Right lobe of liver (tissue), 6 donors: ENCODE results near the gene STK38L. TPM values are rescaled to one million over a fixed set of nuclear protein-coding genes. Genes with fewer than 3 reads are reported as not detected.

ENCODE experiments used
- ATAC-seq, 4 donors: fragments of 200-7000 bp; cut with Tn5 transposase; one replicate each; pipeline ENCODE4 v1.9.1; 2020; ENCODE audit warnings: mild to moderate bottlenecking in 4 of 4, moderate library complexity in 4 of 4
- DNase-seq, 3 donors: peaks; one replicate each; pipeline ENCODE4 v3.0.0-alpha.2; 2020
- H3K27ac ChIP-seq, 3 donors: fragments of 200-600 bp; one replicate each; pipeline ENCODE4 v1.8.0; 2022
- H3K27me3 ChIP-seq, 2 donors: fragments of 200-600 bp; one replicate each; pipeline ENCODE4 v1.8.0; 2022
- H3K36me3 ChIP-seq, 4 donors: fragments of 200-600 bp; sonication (generic) in 1 of 4; one replicate each; pipeline versions ENCODE4 v1.5.1 to v1.8.0; 2017 to 2022; ENCODE audit warnings: control low read depth in 1 of 4
- H3K4me1 ChIP-seq, 4 donors: fragments of 200-600 bp; sonication (generic) in 1 of 4; one replicate each; pipeline versions ENCODE4 v1.5.1 to v1.8.0; 2017 to 2022; ENCODE audit warnings: control low read depth in 1 of 4
- H3K4me3 ChIP-seq, 3 donors: fragments of 200-600 bp; one replicate each; pipeline ENCODE4 v1.8.0; 2022
- H3K9me3 ChIP-seq, 4 donors: fragments of 200-600 bp; sonication (generic) in 1 of 4; one replicate each; pipeline versions ENCODE4 v1.5.1 to v1.8.0; 2017 to 2022; ENCODE audit warnings: control low read depth in 1 of 4
- CTCF ChIP-seq, 4 donors: fragments of 200-600 bp in 3 of 4; fragments of 450-650 bp in 1 of 4; IDR thresholded peaks; one replicate each; pipeline versions ENCODE4 v1.5.1 to v1.8.0; 2016 to 2022; ENCODE audit warnings: antibody characterized with exemption in 4 of 4, mild to moderate bottlenecking in 2 of 4
- POLR2A ChIP-seq: fragments of 450-650 bp; IDR thresholded peaks from one replicate; pipeline ENCODE4 v1.6.1; 2017; ENCODE audit warnings: antibody characterized with exemption, mild to moderate bottlenecking
- WGBS: methylation state at CpG from one replicate; pipeline ENCODE4 v1.1.6; 2018; ENCODE audit warnings: low coverage, low lambda C conversion rate; ENCODE audit not compliant: insufficient coverage; ENCODE audit errors: missing lambda C conversion rate; 5-methylcytosine and 5-hydroxymethylcytosine counted together
- intact Hi-C, 2 donors: fragments of 100-400 bp; cut with DNase I; formaldehyde crosslinking; loops; one replicate each; pipeline versions ENCODE4 v1.11.2 to v1.14.1; 2022
- total RNA-seq, 6 experiments: library from RNA; depleted of rRNA in 2 of 6; stranded (reverse); fragments of >200 nt in 2 of 6; fragmentation: NEBNext Ultra II Directional in 3 of 6; extraction: Animal tissue kit (Norgen Biotek cat#: 25700) in 3 of 6; gene quantifications; one replicate each; pipeline versions ENCODE4 v1.1.0 to v1.2.4, GENCODE V29; 2016 to 2023
- donor health status: DM: no; HTN: yes; CAD: no.
- donor health status: DM: no; HTN: no; CAD: no.
- donor health status: DM: no; HTN: no; CAD: no.
- donor health status: DM: no; HTN: yes; CAD: no.
- donor health status: DM: no; HTN: yes; CAD: no.

Gene STK38L
- total RNA-seq, 6 experiments from 2014 or later = 6.0 to 18.1 (median 7.3) TPM

- DNase-seq (no peak), ATAC-seq (peak; percentile 20 to 37 (median 22))
- no peak overlapping the region for H3K4me3 ChIP-seq
- peaks cover 0 to 24% (median 3%) of the 10 kb centered on the region in 4 donors for H3K4me1 ChIP-seq
- intact Hi-C loops = no loop called here
- H3K36me3 ChIP-seq = no peaks in the 10 kb centered on the region
- TF ChIP-seq POLR2A (no peak), CTCF (IDR thresholded peaks at IDR 0.05) (no peak)
- no peaks in the 10 kb centered on the region for H3K9me3 ChIP-seq
- H3K27ac ChIP-seq = peak overlapping the region in 2 of 3 donors; percentile 6 to 44
- H3K27me3 ChIP-seq = no peaks in the 10 kb centered on the region
- WGBS = 55% methylated on average over 1 of the region's 1 CpG
These were observed 93.3 kb downstream of the STK38L start for GRCh38 chr12:27337376-27337775.

GRCh38 chr12:27338473-27338872 lies 94.4 kb downstream of the STK38L start:
- H3K4me3 ChIP-seq = no peak overlapping the region
- ATAC-seq (peak in 1 of 4 donors; percentile 36), DNase-seq (no peak)
- no peaks in the 10 kb centered on the region for H3K9me3 ChIP-seq
- no peaks in the 10 kb centered on the region for H3K27me3 ChIP-seq
- H3K27ac ChIP-seq = peak overlapping the region in 1 of 3 donors; percentile 44
- no peaks in the 10 kb centered on the region for H3K36me3 ChIP-seq
- no peak for TF ChIP-seq CTCF (IDR thresholded peaks at IDR 0.05)
- TF ChIP-seq POLR2A = no peak
- intact Hi-C loops = no loop called here
- peaks cover 0 to 24% (median 3%) of the 10 kb centered on the region in 4 donors for H3K4me1 ChIP-seq
- 91% methylated on average over 1 of the region's 1 CpG for WGBS

- Histone ChIP-seq H3K27me3 (no peaks in the 10 kb centered on the region), H3K4me3 (no peak overlapping the region), H3K9me3 (no peaks in the 10 kb centered on the region), H3K27ac (no peak overlapping the region), H3K4me1 (peaks cover 0 to 11% (median 0%) of the 10 kb centered on the region in 4 donors), H3K36me3 (no peaks in the 10 kb centered on the region)
- 77% methylated on average over 3 of the region's 3 CpGs for WGBS
- DNase-seq (no peak), ATAC-seq (no peak)
- TF ChIP-seq CTCF (IDR thresholded peaks at IDR 0.05) (no peak), POLR2A (no peak)
- intact Hi-C loops = no loop called here
These were observed 96.9 kb downstream of the STK38L start for GRCh38 chr12:27340971-27341370.

GRCh38 chr12:27342536-27342935 lies 98.5 kb downstream of the STK38L start:
- intact Hi-C loops = no loop called here
- no peaks in the 10 kb centered on the region for H3K27me3 ChIP-seq
- DNase-seq (no peak), ATAC-seq (no peak)
- H3K9me3 ChIP-seq = no peaks in the 10 kb centered on the region
- H3K4me1 ChIP-seq = peaks cover 0 to 6% (median 0%) of the 10 kb centered on the region in 4 donors
- no peak for TF ChIP-seq POLR2A
- no peak for TF ChIP-seq CTCF (IDR thresholded peaks at IDR 0.05)
- no peak overlapping the region for H3K4me3 ChIP-seq
- H3K27ac ChIP-seq = no peak overlapping the region
- WGBS = 100% methylated on average over 2 of the region's 2 CpGs
- no peaks in the 10 kb centered on the region for H3K36me3 ChIP-seq
